HG03460 (cell line): ENCODE data around the gene JAKMIP1.
"Not testable (repeated sequence)": the region's sequence is repeated elsewhere in the genome, so short reads cannot be mapped to it uniquely, and the experiment has no call there.

Source experiments
- ATAC-seq: cut with Tn5 transposase; IDR thresholded peaks from one replicate; pipeline ENCODE4 v1.9.1; 2021; ENCODE audit not compliant: unreplicated experiment

The JAKMIP1 gene

GRCh38 chr4:6021831-6022606 lies 178.3 kb downstream of the JAKMIP1 start:
- ATAC-seq: no peak

GRCh38 chr4:6020613-6021012 lies 179.7 kb downstream of the JAKMIP1 start:
- no peak for ATAC-seq

GRCh38 chr4:6019316-6020263 lies 180.8 kb downstream of the JAKMIP1 start:
- no peak for ATAC-seq

- no peak for ATAC-seq
These were observed 182.0 kb downstream of the JAKMIP1 start, which contains the start of gene C4orf50 for GRCh38 chr4:6018331-6018730. Gene C4orf50 (minus strand): TSS chr4:6018431.

GRCh38 chr4:6017800-6018199 lies 182.5 kb downstream of the JAKMIP1 start:
- ATAC-seq: no peak

GRCh38 chr4:6017030-6017429 lies 183.3 kb downstream of the JAKMIP1 start:
- no peak for ATAC-seq

- ATAC-seq: no peak
These were observed 186.8 kb downstream of the JAKMIP1 start for GRCh38 chr4:6013564-6013963.

- no peak for ATAC-seq
These were observed 188.1 kb downstream of the JAKMIP1 start for GRCh38 chr4:6012200-6012599.

GRCh38 chr4:6011686-6012085 lies 188.7 kb downstream of the JAKMIP1 start:
- ATAC-seq: no peak

GRCh38 chr4:6011271-6011671 lies 189.1 kb downstream of the JAKMIP1 start:
- ATAC-seq: no peak

- no peak for ATAC-seq
These were observed 189.6 kb downstream of the JAKMIP1 start for GRCh38 chr4:6010789-6011188.

GRCh38 chr4:6009452-6009851 lies 190.9 kb downstream of the JAKMIP1 start:
- no peak for ATAC-seq

- ATAC-seq: no peak
These were observed 191.5 kb downstream of the JAKMIP1 start for GRCh38 chr4:6008766-6009385.

GRCh38 chr4:6008092-6008551 lies 192.2 kb downstream of the JAKMIP1 start:
- ATAC-seq: no peak

- no peak for ATAC-seq
These were observed 195.2 kb downstream of the JAKMIP1 start for GRCh38 chr4:6005175-6005574.

GRCh38 chr4:6003485-6003884 lies 196.9 kb downstream of the JAKMIP1 start:
- ATAC-seq: not testable (repeated sequence)

- ATAC-seq: no peak
These were observed 197.4 kb downstream of the JAKMIP1 start for GRCh38 chr4:6002926-6003325.

GRCh38 chr4:6002492-6002833 lies 197.9 kb downstream of the JAKMIP1 start:
- no peak for ATAC-seq

- no peak for ATAC-seq
These were observed 198.5 kb downstream of the JAKMIP1 start for GRCh38 chr4:6001680-6002491.

GRCh38 chr4:5999830-6000365 lies 200.5 kb downstream of the JAKMIP1 start:
- no peak for ATAC-seq
